AG04449 (cell line): ENCODE results near the gene CHCHD6.

ENCODE experiments used
- CTCF ChIA-PET: fragments of 350-600 bp; formaldehyde crosslinking; extraction: SDS; loops from one replicate; lab custom pipeline; 2021; ENCODE audit warnings: antibody characterized with exemption; lab: Yijun Ruan, JAX
- POLR2A ChIA-PET: fragments of 400-600, 350-600 bp; formaldehyde crosslinking; extraction: SDS; loops from one replicate; lab custom pipeline; 2020; ENCODE audit warnings: antibody characterized with exemption, inconsistent platforms; lab: Yijun Ruan, JAX
- DNase-seq: peaks from one replicate; pipeline ENCODE4 v3.0.0-alpha.2; 2010; ENCODE audit warnings: low read depth, low spot score
- H3K4me3 ChIP-seq: 2 replicates; pipeline ENCODE4 v1.5.1; 2011; ENCODE audit warnings: low read depth, mild to moderate bottlenecking, control low read depth, low read length
- CTCF ChIP-seq: IDR thresholded peaks from one replicate; pipeline ENCODE4 v1.5.1; 2011; ENCODE audit warnings: mild to moderate bottlenecking, moderate library complexity, low read length, control low read depth, inconsistent platforms; ENCODE audit not compliant: insufficient read depth; ENCODE audit errors: missing control alignments

The CHCHD6 gene

GRCh38 chr3:126901631-126902030 is 197.6 kb downstream of the CHCHD6 start:
- no peak for DNase-seq
- TF ChIP-seq CTCF: no peak
- ChIA-PET POLR2A (no interaction called here), CTCF (interaction anchor here (1.4 kb wide), 1 partner anchor 10 kb away, joined by 3 read pairs; no protein-coding TSS in a partner anchor)
- H3K4me3 ChIP-seq: no peak overlapping the region

- TF ChIP-seq CTCF: no peak
- CTCF ChIA-PET: no interaction called here
- no peak overlapping the region for H3K4me3 ChIP-seq
- DNase-seq: no peak
- POLR2A ChIA-PET: no interaction called here
These were observed 199.5 kb downstream of the CHCHD6 start for GRCh38 chr3:126903521-126903920.

DNA sequence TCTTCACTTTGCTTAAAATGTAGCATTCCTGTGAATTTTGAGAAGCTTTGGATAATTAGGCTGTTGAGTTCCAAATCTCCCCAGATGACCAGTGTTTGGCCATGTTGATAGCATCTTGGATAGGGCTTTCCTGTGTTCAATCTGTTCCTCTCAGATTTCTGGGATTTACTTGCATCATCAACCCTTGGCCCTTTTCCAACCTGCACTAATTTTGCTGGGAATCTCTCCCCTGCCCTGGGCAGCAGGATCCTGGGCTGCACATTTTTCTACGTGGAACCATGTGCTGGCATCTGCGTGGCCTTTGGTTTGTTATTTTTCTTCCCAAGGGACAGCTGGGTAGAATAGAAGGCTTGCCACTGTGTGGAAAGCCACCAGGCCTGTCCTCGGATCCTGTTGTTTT is 203.5 kb downstream of the CHCHD6 start:
- H3K4me3 ChIP-seq: no peak overlapping the region
- no peak for TF ChIP-seq CTCF
- POLR2A ChIA-PET: no interaction called here
- CTCF ChIA-PET: interaction anchor here (1.6 kb wide), 1 partner anchor 9 kb away, joined by 3 read pairs; no protein-coding TSS in a partner anchor
- no peak for DNase-seq

DNA sequence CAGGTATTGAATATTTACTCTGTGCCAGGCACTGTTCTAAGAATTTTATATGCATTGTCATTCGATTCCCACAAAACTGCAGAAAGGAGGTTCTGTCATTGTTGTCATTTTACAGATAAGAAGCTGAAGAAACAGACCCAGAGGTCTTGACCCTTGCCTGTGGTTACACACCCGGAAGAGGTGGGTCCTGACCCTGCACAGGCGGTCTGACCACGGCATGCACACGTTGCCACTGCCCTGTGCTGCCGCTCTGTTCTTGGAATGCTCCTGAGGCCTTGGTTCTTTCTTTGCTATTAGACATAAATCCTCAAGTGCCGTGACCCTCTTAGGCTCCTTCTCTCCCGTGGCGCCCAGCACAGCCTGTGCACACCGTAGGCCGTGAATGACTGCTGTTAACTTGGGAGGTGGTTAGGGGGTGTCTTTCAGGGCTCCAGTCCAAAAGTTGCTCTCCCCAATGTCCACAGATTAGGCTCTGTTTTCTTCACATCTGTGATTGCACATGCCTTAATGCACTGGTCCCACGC is 204.8 kb downstream of the CHCHD6 start:
- ChIA-PET POLR2A (no interaction called here), CTCF (interaction anchor here (0.6 kb wide), 1 partner anchor 74 kb away, joined by 3 read pairs; the partner anchor contains the start of gene PLXNA1)
- DNase-seq: no peak
- TF ChIP-seq CTCF: no peak
- no peak overlapping the region for H3K4me3 ChIP-seq

DNA sequence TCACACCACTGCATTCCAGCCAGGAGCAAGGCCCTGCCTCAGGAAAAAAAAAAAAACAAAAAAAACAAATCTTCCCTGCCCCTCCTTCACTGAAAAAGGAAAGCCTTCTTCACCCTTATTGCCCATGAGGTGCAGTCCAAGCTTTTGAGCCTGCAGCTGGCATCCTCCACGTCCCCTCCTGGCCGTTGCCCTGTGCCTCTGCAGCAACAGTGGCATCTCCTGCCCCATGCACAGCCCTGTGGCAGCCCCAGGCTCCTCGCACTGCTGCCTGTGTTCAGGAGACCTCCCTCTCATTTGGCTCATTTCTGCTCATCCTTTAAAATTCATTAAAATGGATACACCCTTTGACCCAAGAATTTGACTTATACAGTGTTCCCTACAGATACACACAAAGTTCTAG is 206.2 kb downstream of the CHCHD6 start:
- TF ChIP-seq CTCF: no peak
- DNase-seq: no peak
- CTCF ChIA-PET: no interaction called here
- POLR2A ChIA-PET: interaction anchor here (1.0 kb wide), 1 partner anchor 15 kb away, joined by 3 read pairs; no protein-coding TSS in a partner anchor
- no peak overlapping the region for H3K4me3 ChIP-seq

DNA sequence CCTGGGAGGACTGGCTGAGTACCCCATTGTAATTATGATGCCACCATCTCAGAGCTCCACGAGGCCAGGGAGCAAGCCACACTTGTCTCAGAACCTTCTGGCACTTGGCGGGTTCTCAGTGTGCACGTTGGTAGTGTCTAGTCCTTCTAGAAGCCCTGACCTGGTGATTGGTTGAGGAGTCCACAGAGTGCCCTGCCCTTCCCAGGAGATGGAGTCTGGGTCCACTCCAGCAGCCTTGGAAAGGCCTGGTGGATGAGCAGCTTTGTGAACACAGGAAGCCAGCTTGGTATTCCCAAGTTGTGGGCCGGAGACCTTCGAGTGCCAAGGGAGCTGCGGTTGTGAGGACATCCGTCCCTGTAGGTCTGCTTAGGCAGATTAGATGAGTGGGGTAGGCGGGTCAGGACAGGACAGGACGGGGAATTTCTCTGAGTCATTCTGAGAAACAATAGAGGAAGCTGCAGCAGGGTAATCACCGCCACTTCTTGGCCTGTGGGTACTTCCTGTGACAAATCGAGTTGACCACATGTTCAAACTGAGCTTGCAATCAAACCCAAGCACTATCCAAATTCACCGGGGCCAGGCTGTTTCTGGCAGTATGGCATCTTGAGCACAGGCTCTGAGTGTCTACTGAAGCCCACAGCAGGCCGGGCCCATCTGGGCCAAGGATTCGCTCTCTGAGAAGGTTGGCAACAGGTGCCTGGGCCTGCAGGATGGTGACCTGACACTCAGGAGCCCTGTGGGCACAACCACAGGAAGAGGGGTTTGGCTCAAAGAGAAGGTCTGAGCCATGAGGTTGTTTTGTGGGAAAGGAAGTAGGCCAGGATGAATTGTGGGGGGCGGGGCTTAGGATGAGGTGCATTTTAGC is 207.4 kb downstream of the CHCHD6 start:
- peak; percentile 36 for DNase-seq
- CTCF ChIA-PET: interaction anchor here (1.1 to 1.5 kb wide), 3 partner anchors 14 to 71 kb away, joined by 3 to 5 read pairs (median 3); partner anchors contain the start of gene PLXNA1
- POLR2A ChIA-PET: interaction anchor here (1.0 kb wide), 1 partner anchor 16 kb away, joined by 3 read pairs; no protein-coding TSS in a partner anchor
- H3K4me3 ChIP-seq: no peak overlapping the region
- no peak for TF ChIP-seq CTCF
